Thymus (tissue), 11 donors: ENCODE measurements around the gene JARID2. TPM values are rescaled to one million over a fixed set of nuclear protein-coding genes. Genes with fewer than 3 reads are reported as not detected.

ENCODE experiments used
- DNase-seq, 9 donors: peaks; one replicate each; pipeline ENCODE4 v3.0.0-alpha.2; 2013; ENCODE audit warnings: low spot score in 9 of 9, low read depth in 6 of 9, missing footprints in 1 of 9
- H3K27ac ChIP-seq, 2 donors: one replicate each; pipeline ENCODE4 v1.5.1; 2013; ENCODE audit warnings: control low read depth in 1 of 2, low read depth in 1 of 2, low read length in 1 of 2, mild to moderate bottlenecking in 1 of 2, moderate library complexity in 1 of 2
- H3K27me3 ChIP-seq, 2 donors: one replicate each; pipeline ENCODE4 v1.5.1; 2013; ENCODE audit warnings: low read length in 1 of 2; ENCODE audit not compliant: control insufficient read depth in 2 of 2, insufficient read depth in 1 of 2
- H3K36me3 ChIP-seq, 2 donors: one replicate each; pipeline ENCODE4 v1.5.1; 2013; ENCODE audit warnings: low read length in 1 of 2, mild to moderate bottlenecking in 1 of 2, moderate library complexity in 1 of 2; ENCODE audit not compliant: control insufficient read depth in 2 of 2, insufficient read depth in 2 of 2
- H3K4me1 ChIP-seq, 2 donors: one replicate each; pipeline ENCODE4 v1.5.1; 2013; ENCODE audit warnings: low read length in 2 of 2; ENCODE audit not compliant: control insufficient read depth in 2 of 2, insufficient read depth in 2 of 2
- H3K4me3 ChIP-seq, 2 donors: one replicate each; pipeline ENCODE4 v1.5.1; 2013; ENCODE audit warnings: low read length in 2 of 2, control low read depth in 1 of 2, mild to moderate bottlenecking in 1 of 2
- H3K9me3 ChIP-seq, 2 donors: one replicate each; pipeline ENCODE4 v1.5.1; 2013; ENCODE audit warnings: low read length in 1 of 2, mild to moderate bottlenecking in 1 of 2; ENCODE audit not compliant: control insufficient read depth in 2 of 2, insufficient read depth in 1 of 2
- WGBS: extraction: QIAGEN DNeasy Blood & Tissue Kit; methylation state at CpG from one replicate; pipeline ENCODE4 v1.1.7; 2013; 5-methylcytosine and 5-hydroxymethylcytosine counted together
- polyA plus RNA-seq: library from polyadenylated mRNA; stranded (reverse); fragments of 200-250 nt; gene quantifications from one replicate; pipeline ENCODE4 v1.2.3, GENCODE V29; 2013
- total RNA-seq: library from RNA; stranded (reverse); fragments of 120-200 nt; gene quantifications from one replicate; pipeline ENCODE4 v1.2.4, GENCODE V29; 2013
- donor health status: healthy.

Gene JARID2
- total and polyA plus RNA-seq, 2 donors = 15.8 to 20.9 TPM

GRCh38 chr6:15348528-15348927 is 102.7 kb downstream of the JARID2 start:
- H3K9me3 ChIP-seq = no peaks in the 10 kb centered on the region
- H3K4me1 ChIP-seq = peaks cover 11 to 54% of the 10 kb centered on the region in 2 donors
- peak in 5 of 9 donors; percentile 33 to 77 (median 48) for DNase-seq
- no peak overlapping the region for H3K4me3 ChIP-seq
- H3K36me3 ChIP-seq = peaks cover 0 to 3% of the 10 kb centered on the region in 2 donors
- H3K27ac ChIP-seq = no peak overlapping the region
- WGBS = 26% methylated on average over 4 of the region's 4 CpGs
- no peaks in the 10 kb centered on the region for H3K27me3 ChIP-seq

GRCh38 chr6:15349379-15349778 is 103.5 kb downstream of the JARID2 start:
- whole genome bisulfite sequencing = 95% methylated on average over 5 of the region's 5 CpGs
- Histone ChIP-seq H3K9me3 (no peaks in the 10 kb centered on the region), H3K4me3 (no peak overlapping the region), H3K27me3 (no peaks in the 10 kb centered on the region), H3K4me1 (peaks cover 14 to 51% of the 10 kb centered on the region in 2 donors), H3K36me3 (peaks cover 3% of the 10 kb centered on the region in 2 donors), H3K27ac (no peak overlapping the region)
- no peak for DNase-seq

GRCh38 chr6:15350386-15351083 is 104.7 kb downstream of the JARID2 start:
- no peak for DNase-seq
- H3K27me3 ChIP-seq = no peaks in the 10 kb centered on the region
- no peak overlapping the region for H3K4me3 ChIP-seq
- H3K27ac ChIP-seq = no peak overlapping the region
- peaks cover 3 to 6% of the 10 kb centered on the region in 2 donors for H3K36me3 ChIP-seq
- peaks cover 13 to 47% of the 10 kb centered on the region in 2 donors for H3K4me1 ChIP-seq
- 94% methylated on average over 6 of the region's 6 CpGs for WGBS
- H3K9me3 ChIP-seq = no peaks in the 10 kb centered on the region

- Histone ChIP-seq H3K27ac (no peak overlapping the region), H3K9me3 (no peaks in the 10 kb centered on the region), H3K4me1 (peaks cover 8 to 38% of the 10 kb centered on the region in 2 donors), H3K4me3 (no peak overlapping the region), H3K27me3 (no peaks in the 10 kb centered on the region), H3K36me3 (peaks cover 3 to 6% of the 10 kb centered on the region in 2 donors)
- 97% methylated on average over 3 of the region's 3 CpGs for WGBS
- no peak for DNase-seq
These were observed 105.8 kb downstream of the JARID2 start for GRCh38 chr6:15351631-15352030.

GRCh38 chr6:15352220-15352619 is 106.4 kb downstream of the JARID2 start:
- Histone ChIP-seq H3K27me3 (no peaks in the 10 kb centered on the region), H3K4me3 (no peak overlapping the region), H3K27ac (no peak overlapping the region), H3K4me1 (peaks cover 8 to 32% of the 10 kb centered on the region in 2 donors), H3K36me3 (peaks cover 3 to 6% of the 10 kb centered on the region in 2 donors), H3K9me3 (no peaks in the 10 kb centered on the region)
- no peak for DNase-seq
- WGBS = 58% methylated on average over 4 of the region's 4 CpGs

GRCh38 chr6:15352845-15353244 is 107.0 kb downstream of the JARID2 start:
- no peak overlapping the region for H3K4me3 ChIP-seq
- no peak overlapping the region for H3K27ac ChIP-seq
- H3K27me3 ChIP-seq = no peaks in the 10 kb centered on the region
- peaks cover 5 to 28% of the 10 kb centered on the region in 2 donors for H3K4me1 ChIP-seq
- 88% methylated on average over 2 of the region's 2 CpGs for WGBS
- H3K36me3 ChIP-seq = peaks cover 3 to 6% of the 10 kb centered on the region in 2 donors
- H3K9me3 ChIP-seq = no peaks in the 10 kb centered on the region
- no peak for DNase-seq

GRCh38 chr6:15355683-15356099 is 109.8 kb downstream of the JARID2 start:
- H3K27ac ChIP-seq = no peak overlapping the region
- 92% methylated on average over 10 of the region's 10 CpGs for WGBS
- DNase-seq = no peak
- peaks cover 0 to 11% of the 10 kb centered on the region in 2 donors for H3K36me3 ChIP-seq
- no peaks in the 10 kb centered on the region for H3K9me3 ChIP-seq
- no peak overlapping the region for H3K4me3 ChIP-seq
- no peaks in the 10 kb centered on the region for H3K27me3 ChIP-seq
- peaks cover 5 to 19% of the 10 kb centered on the region in 2 donors for H3K4me1 ChIP-seq

- Histone ChIP-seq H3K4me1 (peaks cover 5 to 19% of the 10 kb centered on the region in 2 donors), H3K4me3 (no peak overlapping the region), H3K27ac (no peak overlapping the region), H3K27me3 (no peaks in the 10 kb centered on the region), H3K36me3 (peaks cover 0 to 11% of the 10 kb centered on the region in 2 donors), H3K9me3 (no peaks in the 10 kb centered on the region)
- WGBS = 36% methylated on average over 6 of the region's 6 CpGs
- DNase-seq = no peak
These were observed 110.3 kb downstream of the JARID2 start for GRCh38 chr6:15356179-15356578.

GRCh38 chr6:15356937-15357336 is 111.1 kb downstream of the JARID2 start:
- 91% methylated on average over 5 of the region's 5 CpGs for WGBS
- no peak for DNase-seq
- peaks cover 5 to 14% of the 10 kb centered on the region in 2 donors for H3K4me1 ChIP-seq
- peaks cover 0 to 11% of the 10 kb centered on the region in 2 donors for H3K36me3 ChIP-seq
- H3K27ac ChIP-seq = no peak overlapping the region
- no peaks in the 10 kb centered on the region for H3K9me3 ChIP-seq
- H3K27me3 ChIP-seq = no peaks in the 10 kb centered on the region
- H3K4me3 ChIP-seq = no peak overlapping the region
